SK-N-SH (cell line): ENCODE data around the gene CLCN2.

Experiments used
- CTCF ChIP-seq: fragments of 200-600 bp; sonication (generic); IDR thresholded peaks from 2 replicates; pipeline ENCODE4 v1.6.1; 2017; ENCODE audit warnings: antibody characterized with exemption, mild to moderate bottlenecking, moderate library complexity
- EZH2phosphoT487 ChIP-seq: fragments of 200-600 bp; sonication (generic); IDR thresholded peaks from 2 replicates; pipeline ENCODE4 v1.6.1; 2017; ENCODE audit warnings: low read depth, mixed run types, mild to moderate bottlenecking, antibody characterized with exemption, moderate library complexity, borderline replicate concordance
- MXI1 ChIP-seq: IDR thresholded peaks from 2 replicates; pipeline ENCODE4 v1.6.1; 2012; ENCODE audit warnings: mild to moderate bottlenecking, low read depth, low read length, improper control_type of control experiment
- NRF1 ChIP-seq: IDR thresholded peaks from 2 replicates; pipeline ENCODE4 v1.6.1; 2012; ENCODE audit warnings: low read depth, mild to moderate bottlenecking, low read length
- TAF1 ChIP-seq: IDR thresholded peaks from 2 replicates; pipeline ENCODE4 v1.6.1; 2012; ENCODE audit warnings: low read depth, mild to moderate bottlenecking, low read length, moderate library complexity, borderline replicate concordance
- TF ChIP-seq, protein P1 (sequence below): fragments of 150-350 bp; IDR thresholded peaks from 2 replicates; pipeline ENCODE4 v1.6.1; 2017; ENCODE audit warnings: antibody characterized with exemption, low read length, low read depth, borderline replicate concordance
- TF ChIP-seq, protein P2 (sequence below): IDR thresholded peaks from 2 replicates; pipeline ENCODE4; 2012

GRCh38 chr3:184327171-184327570 lies 34.2 kb downstream of the CLCN2 start:
- TF ChIP-seq CTCF = no peak
- TF ChIP-seq MXI1 = no peak
- TF ChIP-seq NRF1 = no peak
- no peak for TF ChIP-seq TAF1
- TF ChIP-seq, protein P1, sequence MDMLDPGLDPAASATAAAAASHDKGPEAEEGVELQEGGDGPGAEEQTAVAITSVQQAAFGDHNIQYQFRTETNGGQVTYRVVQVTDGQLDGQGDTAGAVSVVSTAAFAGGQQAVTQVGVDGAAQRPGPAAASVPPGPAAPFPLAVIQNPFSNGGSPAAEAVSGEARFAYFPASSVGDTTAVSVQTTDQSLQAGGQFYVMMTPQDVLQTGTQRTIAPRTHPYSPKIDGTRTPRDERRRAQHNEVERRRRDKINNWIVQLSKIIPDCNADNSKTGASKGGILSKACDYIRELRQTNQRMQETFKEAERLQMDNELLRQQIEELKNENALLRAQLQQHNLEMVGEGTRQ = no peak
- TF ChIP-seq EZH2phosphoT487 = no peak
- TF ChIP-seq, protein P2, sequence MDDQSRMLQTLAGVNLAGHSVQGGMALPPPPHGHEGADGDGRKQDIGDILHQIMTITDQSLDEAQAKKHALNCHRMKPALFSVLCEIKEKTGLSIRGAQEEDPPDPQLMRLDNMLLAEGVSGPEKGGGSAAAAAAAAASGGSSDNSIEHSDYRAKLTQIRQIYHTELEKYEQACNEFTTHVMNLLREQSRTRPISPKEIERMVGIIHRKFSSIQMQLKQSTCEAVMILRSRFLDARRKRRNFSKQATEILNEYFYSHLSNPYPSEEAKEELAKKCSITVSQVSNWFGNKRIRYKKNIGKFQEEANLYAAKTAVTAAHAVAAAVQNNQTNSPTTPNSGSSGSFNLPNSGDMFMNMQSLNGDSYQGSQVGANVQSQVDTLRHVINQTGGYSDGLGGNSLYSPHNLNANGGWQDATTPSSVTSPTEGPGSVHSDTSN = no peak
